Keratinocyte (primary cell): ENCODE results near the gene UTF1.

Experiments
- CTCF ChIP-seq, 3 experiments: IDR thresholded peaks in 1 of 3; conservative IDR thresholded peaks in 1 of 3; optimal IDR thresholded peaks in 1 of 3; 2 replicates in 2 of 3; 3 replicates in 1 of 3; pipeline versions ENCODE3 to v1.5.1; 2011; ENCODE audit warnings: low read length in 3 of 3, mild to moderate bottlenecking in 3 of 3, moderate library complexity in 2 of 3, control low read depth in 1 of 3, inconsistent platforms in 1 of 3; ENCODE audit not compliant: insufficient read depth in 2 of 3; ENCODE audit errors: extremely low read depth in 1 of 3
- EZH2 ChIP-seq: IDR thresholded peaks from one replicate; pipeline ENCODE4 v1.6.1; 2012; ENCODE audit warnings: inconsistent platforms, mild to moderate bottlenecking, low read length, moderate library complexity

GRCh38 chr10:133185916-133186315 lies 44.1 kb upstream of the UTF1 start:
- no peak for TF ChIP-seq CTCF (optimal IDR thresholded peaks at IDR 0.05 in 1 of 3, IDR thresholded peaks at IDR 0.05 in 1 of 3, conservative IDR thresholded peaks at IDR 0.05 in 1 of 3; ENCODE audit: extremely low read depth in 1 of 3, insufficient read depth in 2 of 3, low read length in 3 of 3)
- no peak for TF ChIP-seq EZH2
